GM10847 (cell line): ENCODE data around the gene S100A2.

ENCODE experiments used
- POLR2A ChIP-seq: IDR thresholded peaks from 2 replicates; pipeline ENCODE4 v1.6.1; 2011; ENCODE audit not compliant: insufficient read length; ENCODE audit errors: extremely low read depth

The S100A2 gene

GRCh38 chr1:153565529-153566374 lies at the start of gene S100A2:
S100A2 (minus strand) TSS chr1:153565844; CDS start chr1:153563877, 1,967 bp downstream.
- no peak for TF ChIP-seq POLR2A

GRCh38 chr1:153615406-153615805 lies 49.8 kb upstream of the S100A2 start:
- TF ChIP-seq POLR2A = no peak

- no peak for TF ChIP-seq POLR2A
Measured at GRCh38 chr1:153614906-153615305, 49.3 kb upstream of the S100A2 start.

GRCh38 chr1:153614189-153614900 lies 48.7 kb upstream of the S100A2 start:
- no peak for TF ChIP-seq POLR2A

GRCh38 chr1:153613406-153613805 lies 47.8 kb upstream of the S100A2 start:
- TF ChIP-seq POLR2A = no peak

GRCh38 chr1:153612755-153613331 lies 47.2 kb upstream of the S100A2 start, which contains the start of gene S100A16:
S100A16 (minus strand) TSS chr1:153613137; CDS start chr1:153608151, 4,986 bp downstream.
- no peak for TF ChIP-seq POLR2A

- TF ChIP-seq POLR2A = no peak
Measured at GRCh38 chr1:153612111-153612754, 46.6 kb upstream of the S100A2 start.

- TF ChIP-seq POLR2A = no peak
Measured at GRCh38 chr1:153611356-153611755, 45.7 kb upstream of the S100A2 start.

GRCh38 chr1:153610811-153611301 lies 45.2 kb upstream of the S100A2 start:
- no peak for TF ChIP-seq POLR2A

- no peak for TF ChIP-seq POLR2A
Measured at GRCh38 chr1:153610334-153610733, 44.7 kb upstream of the S100A2 start.

GRCh38 chr1:153609585-153609907 lies 43.9 kb upstream of the S100A2 start:
- no peak for TF ChIP-seq POLR2A

- TF ChIP-seq POLR2A = no peak
Measured at GRCh38 chr1:153608742-153609584, 43.3 kb upstream of the S100A2 start.

GRCh38 chr1:153608089-153608682 lies 42.5 kb upstream of the S100A2 start:
- no peak for TF ChIP-seq POLR2A

GRCh38 chr1:153607381-153607780 lies 41.7 kb upstream of the S100A2 start:
- no peak for TF ChIP-seq POLR2A
